GM12878 (cell line): ENCODE results near the gene ZMYM5. TPM values are rescaled to one million over a fixed set of nuclear protein-coding genes. Genes with fewer than 3 reads are reported as not detected.

ENCODE experiments used
- ASH2L ChIP-seq: fragments of 300-600, 200-600 bp; sonication (generic); IDR thresholded peaks from 2 replicates; pipeline ENCODE4 v1.6.1; 2017; ENCODE audit warnings: low read depth, mild to moderate bottlenecking, borderline replicate concordance
- NR2F1 ChIP-seq: fragments of 450-650 bp; conservative IDR thresholded peaks from 2 replicates; pipeline ENCODE4 v1.6.1; 2017; ENCODE audit warnings: mild to moderate bottlenecking
- polyA plus RNA-seq, 11 experiments: library from polyadenylated mRNA; depleted of rRNA in 4 of 11; unstranded in 6 of 11; stranded (reverse) in 5 of 11; fragments of >200 nt; fragmentation: Nextera tagmentation in 4 of 11; fragmentation: Illumina TruSeq in 1 of 11; extraction: Ambion mirVana in 4 of 11; extraction: Trizol in 1 of 11; gene quantifications; 1 replicate in 1 of 11; 2 replicates in 10 of 11; pipeline versions ENCODE4 v1.2.1 to v1.2.3, GENCODE V29; 2011 to 2016; ENCODE audit warnings: inconsistent platforms in 2 of 11, missing spikeins in 2 of 11, low read depth in 1 of 11
- total RNA-seq, 4 experiments: library from RNA; depleted of rRNA in 3 of 4; stranded (reverse); fragments of >200 nt in 3 of 4; fragmentation: Illumina TruSeq in 1 of 4; extraction: Trizol in 1 of 4; gene quantifications; 2 replicates each; pipeline versions ENCODE4 v1.2.1 to v1.2.3, GENCODE V29; 2013 to 2021
- TF ChIP-seq, protein P1 (sequence below): IDR thresholded peaks from 2 replicates; pipeline ENCODE4 v1.6.1; 2012; ENCODE audit warnings: improper control_type of control experiment, low read depth, low read length; ENCODE audit not compliant: insufficient replicate concordance
- TF ChIP-seq, protein P2 (sequence below): IDR thresholded peaks from 2 replicates; pipeline ENCODE4 v1.6.1; 2012; ENCODE audit warnings: low read length, inconsistent platforms
- TF ChIP-seq, protein P3 (sequence below): fragments of 450-650 bp; formaldehyde crosslinking; IDR thresholded peaks from 2 replicates; pipeline ENCODE4 v1.5.0; 2022; ENCODE audit warnings: mild to moderate bottlenecking, missing genetic modification characterization

Gene ZMYM5
- total and polyA plus RNA-seq, 10 of the 15 experiments (the other 5 are each of a cell fraction or from before 2014, with no cell fraction given): 7.1 to 13.7 (median 10.6) TPM

DNA sequence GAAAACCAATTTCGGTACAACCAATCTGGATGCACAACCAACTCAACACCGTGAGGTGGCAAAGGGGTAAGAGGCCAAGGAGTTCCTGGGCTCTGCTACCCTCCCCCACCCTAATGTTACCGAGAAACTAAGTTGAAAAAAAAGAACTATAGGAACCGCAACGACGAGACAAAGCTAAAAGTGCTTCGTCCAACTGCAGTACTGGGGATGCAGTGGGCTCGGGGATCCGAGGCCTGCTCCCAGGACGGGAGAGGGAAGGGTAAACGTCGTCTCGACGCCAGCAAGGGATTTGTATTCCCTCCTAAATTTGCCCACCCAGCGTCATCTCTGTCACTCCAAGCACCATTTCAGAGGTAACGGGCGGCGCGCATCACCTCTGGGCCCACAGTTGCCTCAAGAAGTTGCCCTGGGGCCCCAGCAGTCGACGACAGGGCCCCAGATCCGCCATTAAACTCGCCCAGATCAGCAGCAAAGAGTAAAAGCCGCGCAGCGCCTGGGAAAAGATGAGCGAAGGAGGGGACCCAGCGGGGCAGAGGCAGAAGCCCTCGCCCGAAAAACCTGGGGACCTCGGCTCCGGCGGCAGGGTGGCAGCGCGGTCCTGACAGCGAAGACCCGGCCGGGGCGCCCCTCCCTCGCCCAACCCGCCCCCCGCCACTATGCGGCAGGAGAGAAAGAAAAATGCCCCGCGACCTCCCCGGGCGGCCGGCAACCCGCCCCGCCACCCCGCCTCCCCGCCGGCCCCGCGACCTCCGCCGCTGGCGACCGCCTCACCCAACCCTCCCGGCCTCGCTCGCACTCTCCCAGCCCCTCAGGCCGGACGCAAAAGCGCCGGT lies 752 bp downstream of the ZMYM5 start (continued):
- TF ChIP-seq, protein P1, sequence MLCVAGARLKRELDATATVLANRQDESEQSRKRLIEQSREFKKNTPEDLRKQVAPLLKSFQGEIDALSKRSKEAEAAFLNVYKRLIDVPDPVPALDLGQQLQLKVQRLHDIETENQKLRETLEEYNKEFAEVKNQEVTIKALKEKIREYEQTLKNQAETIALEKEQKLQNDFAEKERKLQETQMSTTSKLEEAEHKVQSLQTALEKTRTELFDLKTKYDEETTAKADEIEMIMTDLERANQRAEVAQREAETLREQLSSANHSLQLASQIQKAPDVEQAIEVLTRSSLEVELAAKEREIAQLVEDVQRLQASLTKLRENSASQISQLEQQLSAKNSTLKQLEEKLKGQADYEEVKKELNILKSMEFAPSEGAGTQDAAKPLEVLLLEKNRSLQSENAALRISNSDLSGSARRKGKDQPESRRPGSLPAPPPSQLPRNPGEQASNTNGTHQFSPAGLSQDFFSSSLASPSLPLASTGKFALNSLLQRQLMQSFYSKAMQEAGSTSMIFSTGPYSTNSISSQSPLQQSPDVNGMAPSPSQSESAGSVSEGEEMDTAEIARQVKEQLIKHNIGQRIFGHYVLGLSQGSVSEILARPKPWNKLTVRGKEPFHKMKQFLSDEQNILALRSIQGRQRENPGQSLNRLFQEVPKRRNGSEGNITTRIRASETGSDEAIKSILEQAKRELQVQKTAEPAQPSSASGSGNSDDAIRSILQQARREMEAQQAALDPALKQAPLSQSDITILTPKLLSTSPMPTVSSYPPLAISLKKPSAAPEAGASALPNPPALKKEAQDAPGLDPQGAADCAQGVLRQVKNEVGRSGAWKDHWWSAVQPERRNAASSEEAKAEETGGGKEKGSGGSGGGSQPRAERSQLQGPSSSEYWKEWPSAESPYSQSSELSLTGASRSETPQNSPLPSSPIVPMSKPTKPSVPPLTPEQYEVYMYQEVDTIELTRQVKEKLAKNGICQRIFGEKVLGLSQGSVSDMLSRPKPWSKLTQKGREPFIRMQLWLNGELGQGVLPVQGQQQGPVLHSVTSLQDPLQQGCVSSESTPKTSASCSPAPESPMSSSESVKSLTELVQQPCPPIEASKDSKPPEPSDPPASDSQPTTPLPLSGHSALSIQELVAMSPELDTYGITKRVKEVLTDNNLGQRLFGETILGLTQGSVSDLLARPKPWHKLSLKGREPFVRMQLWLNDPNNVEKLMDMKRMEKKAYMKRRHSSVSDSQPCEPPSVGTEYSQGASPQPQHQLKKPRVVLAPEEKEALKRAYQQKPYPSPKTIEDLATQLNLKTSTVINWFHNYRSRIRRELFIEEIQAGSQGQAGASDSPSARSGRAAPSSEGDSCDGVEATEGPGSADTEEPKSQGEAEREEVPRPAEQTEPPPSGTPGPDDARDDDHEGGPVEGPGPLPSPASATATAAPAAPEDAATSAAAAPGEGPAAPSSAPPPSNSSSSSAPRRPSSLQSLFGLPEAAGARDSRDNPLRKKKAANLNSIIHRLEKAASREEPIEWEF: no peak
- TF ChIP-seq, protein P2, sequence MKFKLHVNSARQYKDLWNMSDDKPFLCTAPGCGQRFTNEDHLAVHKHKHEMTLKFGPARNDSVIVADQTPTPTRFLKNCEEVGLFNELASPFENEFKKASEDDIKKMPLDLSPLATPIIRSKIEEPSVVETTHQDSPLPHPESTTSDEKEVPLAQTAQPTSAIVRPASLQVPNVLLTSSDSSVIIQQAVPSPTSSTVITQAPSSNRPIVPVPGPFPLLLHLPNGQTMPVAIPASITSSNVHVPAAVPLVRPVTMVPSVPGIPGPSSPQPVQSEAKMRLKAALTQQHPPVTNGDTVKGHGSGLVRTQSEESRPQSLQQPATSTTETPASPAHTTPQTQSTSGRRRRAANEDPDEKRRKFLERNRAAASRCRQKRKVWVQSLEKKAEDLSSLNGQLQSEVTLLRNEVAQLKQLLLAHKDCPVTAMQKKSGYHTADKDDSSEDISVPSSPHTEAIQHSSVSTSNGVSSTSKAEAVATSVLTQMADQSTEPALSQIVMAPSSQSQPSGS: no peak
- 0 out of 2 replicates have a peak, but pooled peaks have one; percentile 23 for TF ChIP-seq NR2F1
- 0 out of 2 replicates have a peak, but pooled peaks have one; percentile 72 for TF ChIP-seq ASH2L
- TF ChIP-seq, protein P3, sequence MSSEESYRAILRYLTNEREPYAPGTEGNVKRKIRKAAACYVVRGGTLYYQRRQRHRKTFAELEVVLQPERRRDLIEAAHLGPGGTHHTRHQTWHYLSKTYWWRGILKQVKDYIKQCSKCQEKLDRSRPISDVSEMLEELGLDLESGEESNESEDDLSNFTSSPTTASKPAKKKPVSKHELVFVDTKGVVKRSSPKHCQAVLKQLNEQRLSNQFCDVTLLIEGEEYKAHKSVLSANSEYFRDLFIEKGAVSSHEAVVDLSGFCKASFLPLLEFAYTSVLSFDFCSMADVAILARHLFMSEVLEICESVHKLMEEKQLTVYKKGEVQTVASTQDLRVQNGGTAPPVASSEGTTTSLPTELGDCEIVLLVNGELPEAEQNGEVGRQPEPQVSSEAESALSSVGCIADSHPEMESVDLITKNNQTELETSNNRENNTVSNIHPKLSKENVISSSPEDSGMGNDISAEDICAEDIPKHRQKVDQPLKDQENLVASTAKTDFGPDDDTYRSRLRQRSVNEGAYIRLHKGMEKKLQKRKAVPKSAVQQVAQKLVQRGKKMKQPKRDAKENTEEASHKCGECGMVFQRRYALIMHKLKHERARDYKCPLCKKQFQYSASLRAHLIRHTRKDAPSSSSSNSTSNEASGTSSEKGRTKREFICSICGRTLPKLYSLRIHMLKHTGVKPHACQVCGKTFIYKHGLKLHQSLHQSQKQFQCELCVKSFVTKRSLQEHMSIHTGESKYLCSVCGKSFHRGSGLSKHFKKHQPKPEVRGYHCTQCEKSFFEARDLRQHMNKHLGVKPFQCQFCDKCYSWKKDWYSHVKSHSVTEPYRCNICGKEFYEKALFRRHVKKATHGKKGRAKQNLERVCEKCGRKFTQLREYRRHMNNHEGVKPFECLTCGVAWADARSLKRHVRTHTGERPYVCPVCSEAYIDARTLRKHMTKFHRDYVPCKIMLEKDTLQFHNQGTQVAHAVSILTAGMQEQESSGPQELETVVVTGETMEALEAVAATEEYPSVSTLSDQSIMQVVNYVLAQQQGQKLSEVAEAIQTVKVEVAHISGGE: no peak
- TF ChIP-seq, all 136 proteins: peak for 13
